Activated gamma-delta T cell (primary cell): ENCODE measurements around the gene P2RY12.

Experiments used
- DNase-seq: peaks from one replicate; lab custom pipeline; 2025; lab: John Stamatoyannopoulos, UW

P2RY12 gene

GRCh38 chr3:151346292-151346691 is 38.3 kb downstream of the P2RY12 start:
- no peak for DNase-seq

- DNase-seq = no peak
These were observed 38.7 kb downstream of the P2RY12 start for GRCh38 chr3:151345859-151346258.

- no peak for DNase-seq
These were observed 52.9 kb downstream of the P2RY12 start for GRCh38 chr3:151331696-151332095.

- no peak for DNase-seq
These were observed 53.7 kb downstream of the P2RY12 start for GRCh38 chr3:151330899-151331298.

- no peak for DNase-seq
These were observed 54.2 kb downstream of the P2RY12 start for GRCh38 chr3:151330379-151330778.

GRCh38 chr3:151329363-151329762 is 55.2 kb downstream of the P2RY12 start, which contains the start of gene P2RY13:
P2RY13 (minus strand) TSS chr3:151329549; CDS start chr3:151329528, 21 bp downstream.
- no peak for DNase-seq

- no peak for DNase-seq
These were observed 56.1 kb downstream of the P2RY12 start for GRCh38 chr3:151328298-151328995.

- no peak for DNase-seq
These were observed 56.9 kb downstream of the P2RY12 start for GRCh38 chr3:151327571-151328198.

GRCh38 chr3:151322511-151322910 is 62.0 kb downstream of the P2RY12 start:
- no peak for DNase-seq

GRCh38 chr3:151321526-151321925 is 63.0 kb downstream of the P2RY12 start:
- no peak for DNase-seq

GRCh38 chr3:151320131-151320530 is 64.4 kb downstream of the P2RY12 start:
- DNase-seq = no peak

- no peak for DNase-seq
These were observed 64.9 kb downstream of the P2RY12 start for GRCh38 chr3:151319628-151320027.

- no peak for DNase-seq
These were observed 65.6 kb downstream of the P2RY12 start for GRCh38 chr3:151318991-151319390.

- no peak for DNase-seq
These were observed 66.2 kb downstream of the P2RY12 start for GRCh38 chr3:151318313-151318712.

- no peak for DNase-seq
These were observed 68.1 kb downstream of the P2RY12 start, which contains the start of gene GPR87 for GRCh38 chr3:151316267-151316991. GPR87 (minus strand) TSS chr3:151316820; CDS start chr3:151300100, 16,720 bp downstream.

GRCh38 chr3:151315846-151316245 is 68.7 kb downstream of the P2RY12 start:
- DNase-seq = no peak

GRCh38 chr3:151315136-151315535 is 69.4 kb downstream of the P2RY12 start:
- no peak for DNase-seq

- no peak for DNase-seq
These were observed 70.0 kb downstream of the P2RY12 start for GRCh38 chr3:151314593-151314992.

- no peak for DNase-seq
These were observed 70.4 kb downstream of the P2RY12 start for GRCh38 chr3:151314137-151314536.

GRCh38 chr3:151312972-151313371 is 71.6 kb downstream of the P2RY12 start:
- DNase-seq = no peak

- no peak for DNase-seq
These were observed 75.0 kb downstream of the P2RY12 start for GRCh38 chr3:151309566-151309965.

GRCh38 chr3:151307583-151308488 is 76.7 kb downstream of the P2RY12 start:
- no peak for DNase-seq
